Natural killer cell (primary cell): Measurements from ENCODE around the gene PRDX1. TPM values are rescaled to one million over a fixed set of nuclear protein-coding genes. Genes with fewer than 3 reads are reported as not detected.

Experiments
- ATAC-seq, 3 donors: fragments of 150-1000 bp in 2 of 3; fragments of 200-7000 bp in 1 of 3; cut with Tn5 transposase; 1 replicate in 1 of 3; 2 replicates in 2 of 3; pipeline ENCODE4 v1.10.0; 2021; ENCODE audit warnings: mild to moderate bottlenecking in 2 of 3, moderate library complexity in 2 of 3
- DNase-seq, 2 donors: peaks; one replicate each; pipeline versions ENCODE4 v3.0.0 to v3.0.0-alpha.2; 2013 to 2021; ENCODE audit warnings: mixed read lengths in 1 of 2
- H3K27ac ChIP-seq: one replicate; pipeline ENCODE4 v1.5.1; 2013; ENCODE audit warnings: mild to moderate bottlenecking, low read length
- H3K27me3 ChIP-seq: one replicate; pipeline ENCODE4 v1.6.1; 2013; ENCODE audit warnings: low read length; ENCODE audit not compliant: control insufficient read depth, insufficient read depth
- H3K36me3 ChIP-seq: one replicate; pipeline ENCODE4 v1.6.1; 2013; ENCODE audit warnings: low read length; ENCODE audit not compliant: control insufficient read depth, insufficient read depth
- H3K4me1 ChIP-seq: one replicate; pipeline ENCODE4 v1.6.1; 2013; ENCODE audit warnings: low read length; ENCODE audit not compliant: control insufficient read depth, insufficient read depth
- H3K4me3 ChIP-seq: one replicate; pipeline ENCODE4 v1.5.1; 2013; ENCODE audit warnings: low read length
- H3K9me3 ChIP-seq: one replicate; pipeline ENCODE4 v1.6.1; 2013; ENCODE audit warnings: low read length; ENCODE audit not compliant: control insufficient read depth, insufficient read depth
- H3K27ac Mint-ChIP-seq, 2 donors: one replicate each; pipeline ENCODE4 v1.8.0; 2022; ENCODE audit warnings: mild to moderate bottlenecking in 2 of 2, mixed read lengths in 2 of 2, moderate library complexity in 1 of 2
- H3K27me3 Mint-ChIP-seq, 2 donors: one replicate each; pipeline ENCODE4 v1.8.0; 2022; ENCODE audit warnings: low read depth in 2 of 2, mixed read lengths in 2 of 2
- H3K36me3 Mint-ChIP-seq: one replicate; pipeline ENCODE4 v1.8.0; 2022; ENCODE audit warnings: mixed read lengths
- H3K4me1 Mint-ChIP-seq, 2 donors: one replicate each; pipeline ENCODE4 v1.8.0; 2022; ENCODE audit warnings: mixed read lengths in 2 of 2
- H3K4me3 Mint-ChIP-seq: one replicate; pipeline ENCODE4 v1.8.0; 2022; ENCODE audit warnings: mild to moderate bottlenecking, moderate library complexity, mixed read lengths
- H3K9me3 Mint-ChIP-seq, 2 donors: one replicate each; pipeline ENCODE4 v1.8.0; 2022; ENCODE audit warnings: mixed read lengths in 2 of 2
- WGBS: methylation state at CpG from one replicate; pipeline ENCODE4 v1.1.7; 2013; ENCODE audit warnings: missing lambda C conversion rate; ENCODE audit not compliant: insufficient coverage; 5-methylcytosine and 5-hydroxymethylcytosine counted together
- intact Hi-C: fragments of 100-400 bp; cut with micrococcal nuclease; formaldehyde crosslinking; loops from one replicate; pipeline ENCODE4 v1.14.2; 2022
- total RNA-seq, 4 donors: library from RNA; stranded (reverse); fragments of 120-200 nt in 1 of 4; gene quantifications; one replicate each; pipeline versions ENCODE4 v1.2.3 to v1.2.4, GENCODE V29; 2013 to 2022
- TF ChIP-seq, protein P1 (sequence below): fragments of 200-600 bp; IDR thresholded peaks from one replicate; pipeline ENCODE4 v1.8.0; 2022; ENCODE audit warnings: antibody characterized with exemption

The PRDX1 gene
- total RNA-seq, 3 donors from 2014 or later (not counting 1 experiment from before 2014, with no cell fraction given), result 24.8 to 39.1 (median 30.6) TPM

DNA sequence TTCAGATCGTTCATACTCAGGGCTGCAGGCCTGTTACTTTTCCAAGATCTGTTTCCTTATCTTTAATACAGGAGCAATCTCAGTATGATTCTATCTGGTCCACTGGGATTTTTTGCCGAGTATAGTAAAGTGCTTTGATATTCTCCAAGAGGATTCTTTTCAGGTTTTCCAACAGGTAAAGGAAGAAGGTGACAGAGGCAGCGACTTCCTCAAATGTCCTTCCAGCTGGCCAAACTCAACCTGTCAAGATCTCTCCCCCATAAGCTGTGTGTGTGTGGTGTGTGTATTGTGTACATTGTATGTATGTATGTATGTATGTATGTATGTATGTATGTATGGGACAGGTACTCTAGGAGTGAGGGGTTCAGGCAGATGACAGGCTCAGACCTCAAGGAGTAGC is 30.0 kb upstream of the PRDX1 start:
- Histone ChIP-seq H3K36me3 (peaks cover 6% of the 10 kb centered on the region), H3K9me3 (no peaks in the 10 kb centered on the region), H3K4me1 (peaks cover 14% of the 10 kb centered on the region), H3K27me3 (no peaks in the 10 kb centered on the region), H3K4me3 (peak overlapping the region; percentile 71), H3K27ac (no peak overlapping the region)
- Mint-ChIP-seq H3K36me3 (no peaks in the 10 kb centered on the region), H3K4me3 (peak overlapping the region; percentile 96), H3K27ac (peak overlapping the region; percentile 91 to 94), H3K4me1 (peaks cover 20 to 23% of the 10 kb centered on the region in 2 donors), H3K27me3 (peaks cover 0 to 3% of the 10 kb centered on the region in 2 donors), H3K9me3 (no peaks in the 10 kb centered on the region)
- intact Hi-C loops, result loop anchor here (2.0 kb wide), 2 partner anchors 33 to 51 kb away; partner anchors contain the start of genes CCDC163, MMACHC and NASP
- TF ChIP-seq, protein P1, sequence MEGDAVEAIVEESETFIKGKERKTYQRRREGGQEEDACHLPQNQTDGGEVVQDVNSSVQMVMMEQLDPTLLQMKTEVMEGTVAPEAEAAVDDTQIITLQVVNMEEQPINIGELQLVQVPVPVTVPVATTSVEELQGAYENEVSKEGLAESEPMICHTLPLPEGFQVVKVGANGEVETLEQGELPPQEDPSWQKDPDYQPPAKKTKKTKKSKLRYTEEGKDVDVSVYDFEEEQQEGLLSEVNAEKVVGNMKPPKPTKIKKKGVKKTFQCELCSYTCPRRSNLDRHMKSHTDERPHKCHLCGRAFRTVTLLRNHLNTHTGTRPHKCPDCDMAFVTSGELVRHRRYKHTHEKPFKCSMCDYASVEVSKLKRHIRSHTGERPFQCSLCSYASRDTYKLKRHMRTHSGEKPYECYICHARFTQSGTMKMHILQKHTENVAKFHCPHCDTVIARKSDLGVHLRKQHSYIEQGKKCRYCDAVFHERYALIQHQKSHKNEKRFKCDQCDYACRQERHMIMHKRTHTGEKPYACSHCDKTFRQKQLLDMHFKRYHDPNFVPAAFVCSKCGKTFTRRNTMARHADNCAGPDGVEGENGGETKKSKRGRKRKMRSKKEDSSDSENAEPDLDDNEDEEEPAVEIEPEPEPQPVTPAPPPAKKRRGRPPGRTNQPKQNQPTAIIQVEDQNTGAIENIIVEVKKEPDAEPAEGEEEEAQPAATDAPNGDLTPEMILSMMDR, result no peak
- ATAC-seq, result no peak
- DNase-seq, result no peak
- 10% methylated on average over 1 of the region's 3 CpGs for WGBS

DNA sequence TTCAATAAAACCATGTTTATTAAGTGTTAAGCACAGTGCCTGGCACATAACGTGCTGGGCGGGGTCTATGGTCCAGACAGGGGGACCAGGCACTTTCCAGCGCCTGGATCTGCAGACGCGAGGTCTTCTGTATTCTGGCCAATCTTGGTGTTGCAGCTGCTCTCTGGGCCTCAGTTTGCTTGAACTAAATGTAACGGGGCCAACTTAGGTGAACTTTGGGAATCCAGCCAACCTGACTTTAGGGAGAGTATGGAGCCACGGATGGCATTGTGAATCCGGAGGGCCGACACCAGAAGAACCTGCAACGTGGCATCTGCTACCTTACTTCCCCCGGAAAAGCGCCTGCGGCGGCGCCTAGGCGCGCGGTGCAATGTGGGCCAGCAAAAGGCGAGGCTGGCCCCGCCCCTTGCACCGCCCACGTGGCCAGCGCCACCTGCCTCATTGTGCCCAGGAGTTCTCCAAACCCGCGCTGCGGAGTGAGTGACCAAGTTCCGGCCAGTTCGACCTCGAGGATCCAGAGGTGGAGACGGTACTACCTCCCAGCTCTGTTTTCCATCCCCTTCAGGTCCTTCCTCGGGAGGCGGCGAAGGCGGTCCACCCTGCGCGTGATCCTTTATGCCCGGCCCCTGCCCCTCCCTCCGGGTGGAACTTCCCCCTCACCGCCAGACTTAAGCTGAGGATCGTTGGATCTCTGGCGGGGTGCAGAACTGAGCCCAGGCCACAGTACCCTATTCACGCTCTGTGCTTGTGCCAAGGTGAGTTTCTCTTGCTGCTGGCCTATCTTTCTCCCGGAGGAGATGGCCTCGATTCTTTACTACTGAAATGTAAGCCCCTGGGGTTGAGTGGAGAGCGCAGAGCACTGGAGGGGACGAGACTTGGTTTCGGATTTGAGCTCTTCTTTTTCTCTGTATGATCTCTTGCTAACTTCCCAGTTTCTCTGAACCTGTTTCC is 29.0 kb upstream of the PRDX1 start, which contains the start of gene AKR1A1:
Gene AKR1A1, plus strand, starts transcription at position 426 of the 951 bp plus-strand sequence. CDS start 10,969 bp downstream, outside the sequence.
- no peaks in the 10 kb centered on the region for H3K9me3 ChIP-seq
- ATAC-seq (peak; percentile 93 to 97 (median 94)), DNase-seq (peak; percentile 84 to 94)
- H3K36me3 ChIP-seq, result peaks cover 4% of the 10 kb centered on the region
- H3K27me3 ChIP-seq, result no peaks in the 10 kb centered on the region
- TF ChIP-seq, protein P1, result no peak
- H3K4me1 ChIP-seq, result peaks cover 14% of the 10 kb centered on the region
- peak within 1 kb of the TSS; percentile 91 to 94 for H3K27ac Mint-ChIP-seq
- H3K27me3 Mint-ChIP-seq, result peaks cover 4 to 5% of the 10 kb centered on the region in 2 donors
- H3K27ac ChIP-seq, result peak within 1 kb of the TSS; percentile 83
- H3K4me3 ChIP-seq, result peak within 1 kb of the TSS; percentile 71
- H3K4me1 Mint-ChIP-seq, result peaks cover 20 to 23% of the 10 kb centered on the region in 2 donors
- H3K4me3 Mint-ChIP-seq, result peak within 1 kb of the TSS; percentile 96
- intact Hi-C loops, result loop anchor here (2.0 kb wide), 2 partner anchors 34 to 50 kb away; partner anchors contain the start of genes CCDC163, MMACHC and NASP
- no peaks in the 10 kb centered on the region for H3K9me3 Mint-ChIP-seq
- 1% methylated on average over 47 of the region's 47 CpGs for WGBS
- no peaks in the 10 kb centered on the region for H3K36me3 Mint-ChIP-seq

DNA sequence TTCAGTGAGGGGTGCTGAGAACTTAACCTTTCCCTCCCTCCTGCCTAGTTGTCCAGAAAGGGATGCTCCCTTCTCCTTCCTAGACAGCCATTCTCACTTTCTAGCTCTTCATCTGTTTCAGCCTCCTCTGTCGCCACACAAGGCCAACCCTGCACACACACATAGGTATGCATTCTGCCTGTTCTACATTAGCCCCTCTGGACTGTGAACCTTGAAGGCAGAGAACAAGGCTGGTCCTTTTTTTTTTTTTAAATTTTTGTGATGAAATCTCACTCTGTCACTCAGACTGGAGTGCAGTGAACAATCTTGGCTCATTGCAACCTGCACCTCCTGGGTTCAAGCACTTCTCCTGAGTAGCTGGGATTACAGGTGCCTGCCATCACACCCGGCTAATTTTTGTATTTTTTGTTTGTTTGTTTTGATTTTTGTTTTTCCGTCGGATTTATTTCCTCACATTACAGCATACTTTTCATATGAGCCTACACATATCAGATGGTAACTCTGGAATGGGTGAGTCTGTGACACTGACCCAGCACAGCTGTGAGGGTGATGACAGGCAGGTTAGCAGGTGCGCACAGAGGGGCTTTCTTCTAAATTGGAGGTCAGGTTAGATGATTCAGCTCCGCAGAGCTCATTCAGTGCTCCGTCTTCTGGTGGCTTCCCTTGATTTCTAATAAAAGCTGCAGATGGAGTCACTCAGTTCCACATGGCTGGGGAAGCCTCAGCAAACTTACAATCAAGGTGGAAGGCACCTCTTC is 24.0 kb upstream of the PRDX1 start:
- H3K27ac ChIP-seq, result no peak overlapping the region
- no peak for ATAC-seq
- no peak overlapping the region for H3K4me3 ChIP-seq
- Mint-ChIP-seq H3K9me3 (no peaks in the 10 kb centered on the region), H3K27me3 (peaks cover 11 to 19% of the 10 kb centered on the region in 2 donors), H3K4me3 (no peak overlapping the region), H3K36me3 (no peaks in the 10 kb centered on the region), H3K27ac (peak overlapping the region; percentile 70 to 84), H3K4me1 (peaks cover 14 to 20% of the 10 kb centered on the region in 2 donors)
- no peaks in the 10 kb centered on the region for H3K9me3 ChIP-seq
- peaks cover 3% of the 10 kb centered on the region for H3K27me3 ChIP-seq
- H3K36me3 ChIP-seq, result no peaks in the 10 kb centered on the region
- H3K4me1 ChIP-seq, result peaks cover 41% of the 10 kb centered on the region
- intact Hi-C loops, result no loop called here
- WGBS, result 82% methylated on average over 4 of the region's 7 CpGs
- TF ChIP-seq, protein P1, result no peak
- no peak for DNase-seq
